HG03558 (cell line): ENCODE data around the gene TM4SF18.

Source experiments
- ATAC-seq: cut with Tn5 transposase; IDR thresholded peaks from one replicate; pipeline ENCODE4 v1.9.1; 2021; ENCODE audit warnings: moderate number of reproducible peaks; ENCODE audit not compliant: unreplicated experiment; ENCODE audit errors: extremely low read depth

The TM4SF18 gene

DNA sequence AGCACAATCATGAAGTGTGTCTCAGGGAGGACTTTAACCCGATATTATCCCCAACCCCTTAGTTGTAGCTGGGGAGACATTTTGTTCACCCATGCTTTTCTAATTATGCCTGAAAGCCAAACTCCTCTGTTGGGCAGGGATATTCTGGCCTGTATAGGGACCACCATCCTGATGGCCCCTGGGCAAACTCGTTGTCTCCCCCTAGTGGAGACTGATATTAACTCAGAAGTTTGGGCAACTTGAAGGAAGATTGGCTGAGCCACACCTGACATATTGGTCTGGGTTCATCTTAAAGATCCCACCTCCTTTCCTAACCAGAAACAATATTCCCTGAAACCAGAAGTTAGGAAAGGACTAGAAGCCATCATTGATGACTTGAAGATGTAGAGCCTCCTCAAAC is 42.3 kb downstream of the TM4SF18 start:
- ATAC-seq, result no peak

DNA sequence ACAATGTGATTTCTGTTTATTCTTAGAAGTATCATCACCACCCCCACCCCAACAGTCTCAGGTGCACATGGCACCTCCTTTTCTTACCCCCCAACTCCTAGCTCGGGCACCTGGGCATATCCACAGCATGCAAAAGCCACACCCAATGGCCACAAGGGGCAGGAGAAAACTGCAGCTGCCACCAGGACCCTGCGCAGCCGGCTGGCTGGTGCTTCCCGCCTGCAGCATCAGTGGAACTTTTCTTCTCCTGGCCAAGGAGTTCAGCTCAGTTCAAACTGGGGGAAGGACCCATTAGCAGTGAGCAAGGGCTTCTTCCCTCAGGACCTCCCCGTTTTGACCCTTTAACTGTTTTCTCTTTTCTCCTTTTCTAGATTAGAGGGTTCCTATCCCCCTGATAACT is 44.8 kb downstream of the TM4SF18 start:
- no peak for ATAC-seq

DNA sequence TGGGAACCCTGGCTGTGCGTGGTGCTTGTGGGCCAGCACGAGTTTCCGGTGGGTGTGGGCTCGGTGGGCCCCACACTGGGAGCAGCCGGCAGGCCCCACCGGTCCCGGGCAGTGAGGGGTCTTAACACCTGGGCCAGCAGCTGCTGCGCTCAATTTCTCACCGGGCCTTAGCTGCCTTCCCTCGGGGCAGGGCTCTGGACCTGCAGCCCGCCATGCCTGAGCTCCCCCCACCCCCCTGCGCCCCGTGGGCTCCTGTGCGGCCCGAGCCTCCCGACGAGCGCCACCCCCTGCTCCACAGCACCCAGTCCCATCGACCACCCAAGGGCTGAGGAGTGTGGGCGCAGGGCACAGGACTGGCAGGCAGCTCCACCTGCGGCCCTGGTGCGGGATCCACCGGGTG is 49.4 kb downstream of the TM4SF18 start:
- ATAC-seq, result no peak

DNA sequence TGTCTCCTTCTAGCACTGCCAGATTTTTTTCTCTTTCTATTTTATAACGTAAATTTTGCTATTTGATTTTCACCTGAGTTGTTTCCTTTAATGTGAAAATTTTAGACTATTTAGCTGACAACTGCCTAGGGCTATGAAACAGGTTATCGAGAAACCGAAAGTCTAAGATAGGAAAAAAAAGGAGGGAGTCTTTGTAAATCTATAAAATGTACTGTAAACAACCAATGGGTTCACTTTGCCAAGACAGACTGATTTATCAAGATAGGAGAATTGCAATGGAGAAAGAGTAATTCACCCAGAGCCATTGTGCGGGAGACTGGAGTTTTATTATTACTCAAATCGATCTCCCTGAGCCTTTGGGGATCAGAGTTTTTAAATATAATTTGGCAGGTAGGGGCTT is 50.0 kb downstream of the TM4SF18 start:
- no peak for ATAC-seq

DNA sequence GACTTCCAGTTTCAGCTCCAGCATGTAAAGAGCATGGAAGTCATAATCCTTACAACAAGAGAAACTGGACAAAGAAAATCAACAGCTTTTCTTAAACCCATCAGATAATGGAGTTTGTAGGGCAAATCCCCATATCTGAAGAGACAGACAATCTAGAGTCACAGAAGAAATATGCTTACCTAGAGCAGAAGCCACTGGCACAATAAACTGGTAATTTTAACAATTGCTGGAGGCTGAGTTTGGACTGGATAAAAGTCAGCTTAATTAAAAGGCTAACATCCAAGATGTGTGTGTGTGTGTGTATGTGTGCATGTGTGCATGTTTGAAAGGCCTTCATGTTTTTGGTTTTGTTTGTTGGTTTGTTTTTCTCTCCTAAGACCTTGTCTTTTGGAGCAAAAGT is 50.6 kb downstream of the TM4SF18 start:
- no peak for ATAC-seq

DNA sequence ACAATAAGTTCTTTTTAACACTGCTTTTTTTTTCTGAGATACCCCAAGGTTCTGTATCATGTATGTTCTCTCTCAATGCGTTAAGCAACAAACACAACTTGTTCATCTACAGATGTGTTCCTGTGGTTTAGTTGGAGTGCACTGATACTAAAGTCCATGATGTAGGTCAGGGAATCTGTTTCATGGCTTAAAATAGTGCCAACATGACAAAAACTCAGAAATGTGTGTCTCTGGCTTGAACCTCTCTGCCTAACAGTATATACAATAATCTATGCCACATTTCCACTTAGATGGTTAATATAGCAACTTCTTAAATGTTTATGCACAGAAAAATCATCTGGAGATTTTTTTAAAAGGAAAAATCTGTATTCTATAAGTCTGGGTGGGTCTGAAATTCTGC is 51.1 kb downstream of the TM4SF18 start:
- no peak for ATAC-seq

DNA sequence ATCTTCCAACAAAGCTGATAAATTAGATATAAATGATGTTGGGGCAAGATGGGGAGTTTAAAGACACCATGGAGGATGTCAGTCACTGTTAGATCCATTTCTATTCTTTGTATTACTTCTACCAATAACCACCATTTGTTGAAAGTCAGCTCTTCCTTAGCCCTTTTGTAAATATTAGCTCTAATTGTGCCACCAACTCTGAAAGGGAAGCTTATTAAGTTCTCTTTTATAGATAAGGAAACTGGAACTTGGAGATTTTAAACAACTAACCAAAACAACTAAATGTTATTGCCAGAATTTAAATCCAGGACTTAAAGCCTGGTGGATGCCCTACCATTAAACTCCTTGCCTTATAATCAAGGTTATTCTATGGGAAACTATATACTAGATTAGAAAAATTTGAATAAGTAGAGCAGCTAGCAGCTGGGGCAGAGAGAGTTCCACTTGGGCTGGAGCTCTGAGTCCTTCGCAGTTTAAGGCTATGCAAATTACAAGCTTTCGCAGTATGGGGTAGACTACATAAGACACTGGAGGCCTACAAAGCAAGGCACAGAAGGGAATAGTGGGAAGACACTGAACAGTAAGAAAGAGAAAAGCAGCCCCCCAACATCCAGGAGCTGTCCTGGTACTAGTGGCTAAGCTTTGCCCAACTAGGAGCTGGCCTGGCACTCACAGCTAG is 52.6 kb downstream of the TM4SF18 start:
- ATAC-seq, result no peak

DNA sequence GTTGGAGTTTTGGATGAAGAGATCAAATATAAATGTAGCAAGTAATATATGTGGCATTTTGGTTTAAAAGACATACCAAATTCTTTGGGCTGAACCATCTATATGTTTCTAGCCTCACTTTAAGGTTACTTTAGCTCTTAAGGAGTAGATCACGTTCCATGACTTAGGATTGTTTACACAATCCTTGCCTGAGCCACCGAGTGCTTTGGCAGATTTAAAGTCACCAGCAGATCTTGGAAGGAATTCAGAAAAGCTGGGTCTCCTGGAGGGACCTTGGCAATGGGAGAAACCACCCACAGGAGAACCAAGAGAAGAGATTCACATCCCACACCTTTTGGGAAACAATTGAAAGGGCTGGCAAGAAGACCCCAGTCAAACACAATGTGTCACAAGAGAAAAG is 54.5 kb downstream of the TM4SF18 start:
- ATAC-seq, result no peak

DNA sequence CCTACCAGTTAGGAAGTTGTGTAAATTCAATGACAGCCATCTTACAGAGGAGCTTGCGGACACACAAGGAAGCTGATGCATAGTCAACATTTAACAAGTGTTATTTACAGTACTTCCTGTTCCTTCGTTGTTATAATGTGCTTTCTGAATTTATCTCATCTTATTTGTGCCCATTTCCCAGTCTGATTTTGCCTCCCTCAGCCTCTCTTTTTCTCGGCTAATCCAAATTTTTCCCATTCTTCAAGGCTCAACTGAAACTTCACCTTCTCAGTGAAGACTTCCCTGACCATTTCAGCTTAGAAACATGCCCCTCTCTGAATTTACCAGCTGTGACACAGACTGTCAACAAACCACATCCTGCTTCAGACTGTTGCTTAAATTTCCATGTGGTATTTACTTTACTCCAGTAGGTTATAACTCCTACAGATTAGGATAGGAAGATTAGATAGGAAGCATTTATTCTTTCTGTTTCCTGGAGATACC is 56.1 kb downstream of the TM4SF18 start:
- peak; percentile 61 for ATAC-seq

DNA sequence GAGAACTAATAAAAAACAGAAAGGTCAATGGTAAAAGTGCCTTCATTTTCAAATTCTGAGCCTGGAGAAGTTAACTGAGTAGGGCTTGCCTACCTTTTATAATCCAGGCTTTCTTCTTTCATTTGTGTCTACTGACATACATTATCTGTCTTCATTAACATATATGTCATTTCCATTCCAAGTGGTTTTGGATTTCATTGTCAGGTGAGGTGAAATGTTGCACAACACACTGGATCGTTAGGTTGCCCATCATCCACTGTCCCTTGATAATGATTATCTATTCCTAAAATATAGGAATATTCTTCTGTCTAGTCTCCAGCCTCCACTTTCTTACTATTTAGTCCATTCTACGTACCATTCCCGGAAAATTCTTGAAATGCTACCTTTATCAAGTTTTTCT is 56.8 kb downstream of the TM4SF18 start:
- ATAC-seq, result no peak

DNA sequence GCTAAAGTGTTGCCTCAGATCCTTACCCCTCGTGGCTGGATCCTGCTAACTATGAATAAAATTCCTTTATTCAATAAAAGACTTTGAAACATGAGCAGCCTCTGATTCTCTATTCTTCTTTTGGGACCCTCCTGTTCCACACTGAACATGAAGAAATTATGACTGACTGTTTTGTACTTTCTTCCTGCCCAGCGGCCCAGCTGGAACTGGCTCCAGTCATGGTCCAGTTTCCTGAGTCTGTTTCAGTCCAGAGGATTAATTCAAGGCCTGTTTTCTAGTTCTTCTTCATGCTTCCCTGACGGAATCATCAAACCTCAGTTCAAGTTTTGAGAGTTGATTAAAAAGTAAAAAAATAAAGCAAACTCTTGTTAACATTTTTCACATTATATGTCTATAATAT is 59.2 kb downstream of the TM4SF18 start:
- no peak for ATAC-seq

DNA sequence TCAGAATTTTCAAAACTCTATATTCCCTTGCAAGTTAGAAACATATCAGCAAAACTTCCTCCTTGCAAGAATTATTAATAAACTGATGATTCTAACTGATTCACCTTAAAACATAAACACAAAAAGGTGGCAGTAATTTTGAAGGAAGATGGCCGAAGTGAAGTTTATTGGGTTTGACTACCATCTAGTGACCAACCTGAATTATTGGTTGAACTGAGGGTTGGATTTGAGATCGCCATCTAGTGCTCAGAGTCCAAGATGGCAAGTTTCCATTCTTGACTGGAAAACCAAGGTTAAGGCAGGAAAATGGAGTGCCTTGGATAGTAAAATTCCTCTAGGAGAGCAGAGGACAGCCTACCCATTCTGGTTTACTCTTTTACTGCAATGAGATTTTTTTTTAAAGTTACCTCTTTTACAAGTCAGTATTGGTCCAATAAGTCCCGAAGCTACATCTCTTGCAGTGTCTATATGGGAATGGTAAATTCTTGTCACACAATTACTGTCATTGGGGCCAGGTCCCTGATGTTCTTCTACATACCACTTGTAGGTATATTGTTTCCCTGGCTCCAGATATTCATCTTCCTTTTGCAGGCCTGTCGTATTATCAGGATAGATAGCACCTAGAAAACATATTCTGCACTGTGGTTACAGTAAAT is 60.2 kb downstream of the TM4SF18 start:
- ATAC-seq, result peak; percentile 46

DNA sequence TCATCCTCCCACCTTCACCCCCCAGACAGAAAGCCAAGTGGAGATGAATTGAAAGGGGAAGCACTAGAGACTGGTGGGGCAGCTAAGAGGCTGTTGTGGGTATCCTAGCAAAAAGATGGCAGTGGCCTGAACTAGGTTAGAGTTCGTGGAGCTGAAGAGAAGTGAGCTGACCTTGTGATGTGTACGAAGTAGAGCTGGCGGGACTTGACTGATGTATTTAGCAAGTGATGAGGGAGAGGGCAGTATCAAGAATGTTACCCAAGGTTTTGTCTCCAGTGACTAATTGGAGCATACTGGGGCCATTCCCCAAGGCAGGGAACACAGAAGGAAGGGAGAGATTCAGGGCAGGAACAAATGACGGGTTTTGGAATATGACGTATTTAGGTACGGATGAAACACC is 61.8 kb downstream of the TM4SF18 start:
- ATAC-seq, result no peak

DNA sequence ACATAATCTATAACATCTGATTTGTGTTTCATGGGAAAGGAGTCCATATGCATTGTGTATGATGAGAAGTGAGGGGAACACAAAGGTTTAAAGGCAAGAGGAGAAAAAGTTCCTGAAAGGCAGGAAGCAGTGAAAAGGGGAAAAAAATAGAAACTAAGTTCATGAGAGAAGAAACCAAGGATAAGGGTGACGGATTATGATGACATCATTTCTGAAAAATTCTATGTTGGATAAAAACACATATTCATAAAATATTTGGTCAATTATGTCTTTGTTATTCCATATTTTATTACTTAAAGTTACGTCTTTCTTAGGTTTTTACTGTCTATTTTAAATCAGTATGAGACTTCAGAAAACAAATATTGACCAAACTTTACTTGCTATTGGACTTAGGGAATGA is 63.3 kb downstream of the TM4SF18 start:
- no peak for ATAC-seq

DNA sequence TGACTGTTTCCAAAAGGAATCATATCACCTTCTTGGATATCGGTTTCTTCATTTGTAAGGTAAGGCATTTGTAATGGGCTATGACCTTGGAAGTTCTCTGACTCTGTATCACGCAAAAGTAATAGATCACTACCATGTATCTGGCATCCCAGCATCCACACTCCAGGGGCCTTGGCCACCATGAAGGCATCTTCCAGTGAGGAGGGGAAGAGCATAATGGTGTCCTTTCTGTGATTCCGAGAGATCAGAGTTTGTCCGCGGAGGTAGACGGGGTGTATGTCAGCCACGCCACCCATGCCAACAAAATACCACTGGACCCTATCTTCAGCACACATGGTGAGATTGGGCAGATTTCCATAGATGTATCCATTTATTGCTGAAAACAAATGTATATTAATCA is 63.7 kb downstream of the TM4SF18 start:
- no peak for ATAC-seq
